ENCODE measurements around the gene DLGAP1.

DLGAP1 gene

GRCh38 chr18:4267641-4268040, 187.5 kb downstream of the DLGAP1 start:
- DNase-seq (ENCODE audit: low read depth), result peak; percentile 74
- no peak for TF ChIP-seq CTCF (IDR thresholded peaks at IDR 0.05; ENCODE audit: insufficient read depth, low read depth, low read length, missing control alignments)
- H3K4me3 ChIP-seq (ENCODE audit: low read depth, low read length), result peak overlapping the region; percentile 73

- DNase-seq (ENCODE audit: low read depth), result peak; percentile 57
- peak overlapping the region; percentile 73 for H3K4me3 ChIP-seq (ENCODE audit: low read depth, low read length)
- no peak for TF ChIP-seq CTCF (IDR thresholded peaks at IDR 0.05; ENCODE audit: insufficient read depth, low read depth, low read length, missing control alignments)
Measured at GRCh38 chr18:4264347-4264791, 190.7 kb downstream of the DLGAP1 start.

GRCh38 chr18:4260107-4260506, 195.0 kb downstream of the DLGAP1 start:
- peak; percentile 86 for DNase-seq (ENCODE audit: low read depth)
- no peak for TF ChIP-seq CTCF (IDR thresholded peaks at IDR 0.05; ENCODE audit: insufficient read depth, low read depth, low read length, missing control alignments)
- H3K4me3 ChIP-seq (ENCODE audit: low read depth, low read length), result peak overlapping the region; percentile 13; the same call in 1 of the 2 replicates

GRCh38 chr18:4256766-4257417, 198.2 kb downstream of the DLGAP1 start:
- TF ChIP-seq CTCF (IDR thresholded peaks at IDR 0.05; ENCODE audit: insufficient read depth, low read depth, low read length, missing control alignments), result no peak
- peak overlapping the region; percentile 33; the same call in 1 of the 2 replicates for H3K4me3 ChIP-seq (ENCODE audit: low read depth, low read length)
- peak; percentile 53 for DNase-seq (ENCODE audit: low read depth)

- no peak overlapping the region for H3K4me3 ChIP-seq (ENCODE audit: low read depth, low read length)
- no peak for TF ChIP-seq CTCF (IDR thresholded peaks at IDR 0.05; ENCODE audit: insufficient read depth, low read depth, low read length, missing control alignments)
- no peak for DNase-seq (ENCODE audit: low read depth)
Measured at GRCh38 chr18:4254840-4255239, 200.3 kb downstream of the DLGAP1 start.

- TF ChIP-seq CTCF (IDR thresholded peaks at IDR 0.05; ENCODE audit: insufficient read depth, low read depth, low read length, missing control alignments), result no peak
- DNase-seq (ENCODE audit: low read depth), result no peak
- peak overlapping the region; percentile 34 for H3K4me3 ChIP-seq (ENCODE audit: low read depth, low read length)
Measured at GRCh38 chr18:4252829-4253228, 202.3 kb downstream of the DLGAP1 start.

- peak overlapping the region; percentile 34 for H3K4me3 ChIP-seq (ENCODE audit: low read depth, low read length)
- DNase-seq (ENCODE audit: low read depth), result peak; percentile 73
- TF ChIP-seq CTCF (IDR thresholded peaks at IDR 0.05; ENCODE audit: insufficient read depth, low read depth, low read length, missing control alignments), result no peak
Measured at GRCh38 chr18:4251873-4252272, 203.2 kb downstream of the DLGAP1 start.
